HEK293 (cell line): ENCODE results near the gene CRB3.

ENCODE experiments used
- CTCF ChIA-PET: fragments of 350-600 bp; formaldehyde crosslinking; extraction: SDS; loops from one replicate; lab custom pipeline; 2021; ENCODE audit warnings: antibody characterized with exemption; lab: Yijun Ruan, JAX
- POLR2A ChIA-PET: fragments of 300-600 bp; formaldehyde crosslinking; extraction: SDS; loops from one replicate; lab custom pipeline; 2020; ENCODE audit warnings: antibody characterized with exemption, inconsistent platforms; lab: Yijun Ruan, JAX
- H3K27ac ChIP-seq: fragments of 200-500 bp; sonication (Bioruptor generic); 2 replicates; pipeline ENCODE4 v1.5.1; 2014; ENCODE audit warnings: low read depth, low read length, control low read depth, inconsistent platforms; ENCODE audit errors: extremely low read depth
- H3K36me3 ChIP-seq, 2 experiments: fragments of 200-500 bp in 1 of 2; sonication (Bioruptor generic) in 1 of 2; 1 replicate in 1 of 2; 2 replicates in 1 of 2; pipeline ENCODE4 v1.5.1; 2014 to 2017; ENCODE audit warnings: inconsistent platforms in 2 of 2, low read length in 2 of 2; ENCODE audit not compliant: control insufficient read depth in 2 of 2, insufficient read depth in 1 of 2
- H3K4me1 ChIP-seq: fragments of 200-500 bp; sonication (Bioruptor generic); 2 replicates; pipeline ENCODE4 v1.5.1; 2014; ENCODE audit warnings: mild to moderate bottlenecking, low read length, inconsistent platforms; ENCODE audit not compliant: control insufficient read depth, insufficient read depth
- H3K4me3 ChIP-seq: 2 replicates; pipeline ENCODE4 v1.5.1; 2011; ENCODE audit warnings: low read depth, mild to moderate bottlenecking, control low read depth, low read length, moderate library complexity
- H3K9me3 ChIP-seq: fragments of 200-500 bp; sonication (Bioruptor generic); 2 replicates; pipeline ENCODE4 v1.5.1; 2014; ENCODE audit warnings: low read depth, low read length, inconsistent platforms; ENCODE audit not compliant: control insufficient read depth, insufficient read depth
- KLF10 ChIP-seq: fragments of 450-650 bp; IDR thresholded peaks from 2 replicates; pipeline ENCODE4 v1.5.1; 2018; ENCODE audit warnings: missing biosample characterization, mild to moderate bottlenecking, missing genetic modification characterization
- KLF16 ChIP-seq: fragments of 450-650 bp; formaldehyde crosslinking; IDR thresholded peaks from 2 replicates; pipeline ENCODE4 v1.5.1; 2017; ENCODE audit warnings: missing biosample characterization, missing genetic modification characterization
- KLF8 ChIP-seq: fragments of 450-650 bp; formaldehyde crosslinking; IDR thresholded peaks from 2 replicates; pipeline ENCODE4 v1.5.1; 2016; ENCODE audit warnings: missing biosample characterization, missing genetic modification characterization
- SP2 ChIP-seq: fragments of 450-650 bp; formaldehyde crosslinking; IDR thresholded peaks from 2 replicates; pipeline ENCODE4 v1.5.1; 2016; ENCODE audit warnings: missing biosample characterization, missing genetic modification characterization
- SP3 ChIP-seq: fragments of 450-650 bp; formaldehyde crosslinking; IDR thresholded peaks from 2 replicates; pipeline ENCODE4 v1.5.1; 2016; ENCODE audit warnings: missing biosample characterization, missing genetic modification characterization
- WT1 ChIP-seq: fragments of 450-650 bp; formaldehyde crosslinking; IDR thresholded peaks from 2 replicates; pipeline ENCODE4 v1.5.1; 2016; ENCODE audit warnings: missing biosample characterization, missing genetic modification characterization
- ZBTB10 ChIP-seq: fragments of 450-650 bp; formaldehyde crosslinking; IDR thresholded peaks from 2 replicates; pipeline ENCODE4 v1.5.1; 2016; ENCODE audit warnings: missing biosample characterization, missing genetic modification characterization
- ZBTB17 ChIP-seq: fragments of 450-650 bp; formaldehyde crosslinking; IDR thresholded peaks from 2 replicates; pipeline ENCODE4 v1.5.1; 2016; ENCODE audit warnings: missing biosample characterization, missing genetic modification characterization
- ZFP69B ChIP-seq: fragments of 450-650 bp; formaldehyde crosslinking; IDR thresholded peaks from 2 replicates; pipeline ENCODE4 v1.5.1; 2016; ENCODE audit warnings: missing biosample characterization, missing genetic modification characterization
- ZNF202 ChIP-seq: fragments of 450-650 bp; formaldehyde crosslinking; IDR thresholded peaks from 2 replicates; pipeline ENCODE4 v1.5.1; 2016; ENCODE audit warnings: missing biosample characterization, missing genetic modification characterization, borderline replicate concordance
- ZNF311 ChIP-seq: fragments of 450-650 bp; formaldehyde crosslinking; IDR thresholded peaks from 2 replicates; pipeline ENCODE4 v1.5.1; 2017; ENCODE audit warnings: missing biosample characterization, missing genetic modification characterization, borderline replicate concordance
- ZNF366 ChIP-seq: fragments of 450-650 bp; formaldehyde crosslinking; conservative IDR thresholded peaks from 2 replicates; pipeline ENCODE4 v1.5.1; 2016; ENCODE audit warnings: missing biosample characterization, missing genetic modification characterization
- ZNF501 ChIP-seq: fragments of 450-650 bp; formaldehyde crosslinking; IDR thresholded peaks from 2 replicates; pipeline ENCODE4 v1.5.1; 2016; ENCODE audit warnings: missing biosample characterization, missing genetic modification characterization
- ZNF521 ChIP-seq: fragments of 450-650 bp; formaldehyde crosslinking; IDR thresholded peaks from 2 replicates; pipeline ENCODE4 v1.5.1; 2017; ENCODE audit warnings: missing biosample characterization, mild to moderate bottlenecking, missing genetic modification characterization
- ZNF529 ChIP-seq: fragments of 450-650 bp; formaldehyde crosslinking; IDR thresholded peaks from 2 replicates; pipeline ENCODE4 v1.5.1; 2017; ENCODE audit warnings: missing genetic modification characterization, missing biosample characterization; ENCODE audit not compliant: insufficient replicate concordance
- ZNF777 ChIP-seq: fragments of 450-650 bp; formaldehyde crosslinking; IDR thresholded peaks from 2 replicates; pipeline ENCODE4 v1.5.1; 2017; ENCODE audit warnings: missing biosample characterization, missing genetic modification characterization, borderline replicate concordance
- ZNF792 ChIP-seq: fragments of 450-650 bp; formaldehyde crosslinking; IDR thresholded peaks from 2 replicates; pipeline ENCODE4 v1.5.1; 2016; ENCODE audit warnings: missing biosample characterization, missing genetic modification characterization
- ZXDB ChIP-seq: fragments of 450-650 bp; formaldehyde crosslinking; IDR thresholded peaks from 2 replicates; pipeline ENCODE4 v1.5.1; 2016; ENCODE audit warnings: missing biosample characterization, missing genetic modification characterization

CRB3 gene

GRCh38 chr19:6472713-6473112, 8.6 kb downstream of the CRB3 start (continued):
- no peak for TF ChIP-seq ZNF792 (tag by site-specific recombination)
- no peak for TF ChIP-seq ZNF777
- no peak for TF ChIP-seq ZNF202
- no peak for TF ChIP-seq ZBTB10 (tag by site-specific recombination)
- no peak for TF ChIP-seq KLF10
- no peak for TF ChIP-seq ZNF501
- TF ChIP-seq ZNF529 (tag by site-specific recombination): no peak

- H3K27ac ChIP-seq: no peak overlapping the region
- TF ChIP-seq KLF16 (tag by site-specific recombination) (no peak), ZXDB (tag by site-specific recombination) (no peak), ZNF366 (tag by site-specific recombination) (no peak), WT1 (tag by site-specific recombination) (no peak), ZBTB17 (tag by site-specific recombination) (no peak), ZFP69B (tag by site-specific recombination) (no peak), KLF8 (tag by site-specific recombination) (no peak)
- TF ChIP-seq, all 188 proteins: peak for 0
- POLR2A ChIA-PET: no interaction called here
- Histone ChIP-seq H3K36me3 (no peaks in the 10 kb centered on the region), H3K4me1 (no peaks in the 10 kb centered on the region), H3K9me3 (no peaks in the 10 kb centered on the region), H3K4me3 (no peak overlapping the region)
- CTCF ChIA-PET: interaction anchor here (1.3 kb wide), 1 partner anchor 390 kb away, joined by 6 read pairs; no protein-coding TSS in a partner anchor
Observed at GRCh38 chr19:6473647-6474046, 9.6 kb downstream of the CRB3 start.

- CTCF ChIA-PET: interaction anchor here (0.7 kb wide), 1 partner anchor 156 kb away, joined by 3 read pairs; no protein-coding TSS in a partner anchor
- Histone ChIP-seq H3K4me1 (no peaks in the 10 kb centered on the region), H3K36me3 (no peaks in the 10 kb centered on the region), H3K27ac (no peak overlapping the region), H3K4me3 (no peak overlapping the region), H3K9me3 (no peaks in the 10 kb centered on the region)
- POLR2A ChIA-PET: interaction anchor here (1.5 kb wide), 1 partner anchor 51 kb away, joined by 8 read pairs; the partner anchor contains the start of gene KHSRP
- TF ChIP-seq ZNF311 (tag by site-specific recombination): no peak
- TF ChIP-seq ZXDB (tag by site-specific recombination): no peak
- TF ChIP-seq, all 188 proteins: peak for 0
Observed at GRCh38 chr19:6475321-6476108, 11.4 kb downstream of the CRB3 start.

GRCh38 chr19:6476155-6476895, 12.3 kb downstream of the CRB3 start:
- H3K4me1 ChIP-seq: no peaks in the 10 kb centered on the region
- peak; percentile 52; the same call in 1 of the 2 replicates for TF ChIP-seq KLF8 (tag by site-specific recombination)
- no peak for TF ChIP-seq ZNF521 (tag by site-specific recombination)
- peak; percentile 53; the same call in 1 of the 2 replicates for TF ChIP-seq SP2 (tag by site-specific recombination)
- peak; percentile 74 for TF ChIP-seq SP3
- CTCF ChIA-PET: interaction anchor here (0.5 to 0.7 kb wide), 4 partner anchors 9 to 1238 kb away, joined by 3 read pairs; no protein-coding TSS in a partner anchor
- no peak overlapping the region for H3K27ac ChIP-seq
- H3K9me3 ChIP-seq: no peaks in the 10 kb centered on the region
- no peak overlapping the region for H3K4me3 ChIP-seq
- no peaks in the 10 kb centered on the region for H3K36me3 ChIP-seq
- POLR2A ChIA-PET: interaction anchor here (0.5 to 1.5 kb wide), 3 partner anchors 9 to 387 kb away, joined by 3 to 8 read pairs (median 5); partner anchors contain the start of gene KHSRP
